ENCODE data around the gene SLC38A6. TPM values are rescaled to one million over a fixed set of nuclear protein-coding genes. Genes with fewer than 3 reads are reported as not detected.
A peak's percentile ranks its signal among the peaks of the same experiment; 100 is the strongest.

SLC38A6 gene
- total and polyA plus RNA-seq, 2 of the 13 experiments (the other 11 are each of a cell fraction or from before 2014, with no cell fraction given) = 6.9 to 22.1 TPM

- CTCF ChIA-PET (ENCODE audit: low intra/inter-chr PET ratio, low total read pairs) = no interaction called here
- FAIRE-seq (no peak), DNase-seq (ENCODE audit: low spot score) (no peak), ATAC-seq (no peak)
- in situ Hi-C loops (cut with HindIII; ENCODE audit: extremely low pct_ligation_motif_present, low pct_unique_long_range_greater_than_20kb) = no loop called here
- peaks cover 4% of the 10 kb centered on the region for H3K4me1 ChIP-seq (ENCODE audit: insufficient read depth, low read length)
- POLR2A ChIA-PET = no interaction called here
- TF ChIP-seq CEBPG (CRISPR knock-in tag; IDR thresholded peaks at IDR 0.05) (0 out of 2 replicates have a peak, but pooled peaks have one; percentile 19), CEBPB (IDR thresholded peaks at IDR 0.05; ENCODE audit: borderline replicate concordance, low read depth, low read length) (peak; percentile 80), ZNF124 (CRISPR knock-in tag; IDR thresholded peaks at IDR 0.05) (no peak)
- no peaks in the 10 kb centered on the region for H3K79me2 ChIP-seq (ENCODE audit: insufficient read depth, low read length)
- WGBS (ENCODE audit: low lambda C conversion rate) = 97% methylated on average over 2 of the region's 2 CpGs
- intact Hi-C loops (cut with micrococcal nuclease; ENCODE audit: unreplicated experiment) = no loop called here
- H3K4me2 ChIP-seq (ENCODE audit: low read depth, low read length) = no peak overlapping the region
- H2AFZ ChIP-seq (ENCODE audit: low read length) = no peak overlapping the region
- H3K4me3 ChIP-seq (replicated peaks in 1 of 3; ENCODE audit: insufficient read depth in 1 of 3, low read depth in 2 of 3, low read length in 3 of 3) = no peak overlapping the region
- H3K27me3 ChIP-seq (ENCODE audit: control insufficient read depth in 1 of 2, insufficient read depth in 2 of 2, low read length in 2 of 2) = no peaks in the 10 kb centered on the region
- H3K27ac ChIP-seq (ENCODE audit: extremely low read length, insufficient read depth, low read length) = no peak overlapping the region
- no TSS peak for BruUV-seq (replicated peaks)
- no peaks in the 10 kb centered on the region for H4K20me1 ChIP-seq (ENCODE audit: insufficient read depth, low read length)
- H3K36me3 ChIP-seq (replicated peaks in 1 of 2; ENCODE audit: control insufficient read depth in 1 of 2, insufficient read depth in 2 of 2, low read length in 2 of 2) = peaks cover under 1 to 1% of the 10 kb centered on the region in 2 experiments; a peak in 3 of 5 replicates
- no peaks in the 10 kb centered on the region for H3K9me3 ChIP-seq (ENCODE audit: low read length)
- H3K9ac ChIP-seq (ENCODE audit: insufficient read depth, low read depth, low read length) = no peak overlapping the region
Observed at GRCh38 chr14:60970146-60970545, 10.9 kb upstream of the SLC38A6 start.

DNA sequence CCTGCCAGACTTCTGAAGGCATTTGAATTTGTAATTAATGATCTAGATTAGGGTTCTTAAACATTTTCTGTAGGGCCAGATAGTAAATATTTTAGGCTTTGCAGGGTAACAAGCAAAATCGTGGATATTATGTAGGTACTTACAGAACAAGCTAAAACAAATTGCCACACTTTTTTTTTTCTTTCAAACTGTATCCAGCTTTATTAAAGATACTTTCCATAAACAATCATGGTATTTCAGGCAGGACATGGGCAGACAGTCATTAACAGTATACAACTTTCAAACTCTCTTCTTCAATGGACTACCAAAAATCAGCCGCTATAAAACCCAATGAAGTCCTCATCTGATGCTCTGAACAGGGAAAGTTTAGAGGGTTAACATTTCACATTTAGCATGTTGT, 9.8 kb upstream of the SLC38A6 start:
- intact Hi-C loops (cut with micrococcal nuclease; ENCODE audit: unreplicated experiment) = no loop called here
- POLR2A ChIA-PET = no interaction called here
- ATAC-seq = no peak
- no peaks in the 10 kb centered on the region for H3K4me1 ChIP-seq (ENCODE audit: insufficient read depth, low read length)
- H3K9ac ChIP-seq (ENCODE audit: insufficient read depth, low read depth, low read length) = no peak overlapping the region
- H3K4me3 ChIP-seq (replicated peaks in 1 of 3; ENCODE audit: insufficient read depth in 1 of 3, low read depth in 2 of 3, low read length in 3 of 3) = no peak overlapping the region
- 49% methylated on average over 2 of the region's 2 CpGs for WGBS (ENCODE audit: low lambda C conversion rate)
- DNase-seq (ENCODE audit: low spot score) = no peak
- H3K9me3 ChIP-seq (ENCODE audit: low read length) = no peaks in the 10 kb centered on the region
- H2AFZ ChIP-seq (ENCODE audit: low read length) = no peak overlapping the region
- CTCF ChIA-PET (ENCODE audit: low intra/inter-chr PET ratio, low total read pairs) = no interaction called here
- H3K36me3 ChIP-seq (replicated peaks in 1 of 2; ENCODE audit: control insufficient read depth in 1 of 2, insufficient read depth in 2 of 2, low read length in 2 of 2) = peaks cover 1 to 10% of the 10 kb centered on the region in 2 experiments; a peak in 4 of 5 replicates
- no peaks in the 10 kb centered on the region for H3K27me3 ChIP-seq (ENCODE audit: control insufficient read depth in 1 of 2, insufficient read depth in 2 of 2, low read length in 2 of 2)
- no peak overlapping the region for H3K4me2 ChIP-seq (ENCODE audit: low read depth, low read length)
- no peaks in the 10 kb centered on the region for H3K79me2 ChIP-seq (ENCODE audit: insufficient read depth, low read length)
- BruUV-seq (replicated peaks) = no TSS peak
- no peaks in the 10 kb centered on the region for H4K20me1 ChIP-seq (ENCODE audit: insufficient read depth, low read length)
- no peak overlapping the region for H3K27ac ChIP-seq (ENCODE audit: extremely low read length, insufficient read depth, low read length)
- in situ Hi-C loops (cut with HindIII; ENCODE audit: extremely low pct_ligation_motif_present, low pct_unique_long_range_greater_than_20kb) = no loop called here
- FAIRE-seq = no peak
- TF ChIP-seq HOXA3 (CRISPR knock-in tag; IDR thresholded peaks at IDR 0.05) (no peak), ZNF367 (CRISPR knock-in tag; IDR thresholded peaks at IDR 0.05; ENCODE audit: borderline replicate concordance) (no peak), CCDC6 (CRISPR knock-in tag; IDR thresholded peaks at IDR 0.05) (no peak), ELF1 (CRISPR knock-in tag; IDR thresholded peaks at IDR 0.05) (no peak), ZKSCAN5 (CRISPR knock-in tag; IDR thresholded peaks at IDR 0.05) (no peak), HDAC6 (IDR thresholded peaks at IDR 0.05; ENCODE audit: low read depth, low read length) (no peak), ZNF232 (CRISPR knock-in tag; IDR thresholded peaks at IDR 0.05; ENCODE audit: borderline replicate concordance) (no peak), MED1 (CRISPR knock-in tag; IDR thresholded peaks at IDR 0.05) (no peak), CEBPG (CRISPR knock-in tag; IDR thresholded peaks at IDR 0.05) (no peak), GPN1 (CRISPR knock-in tag; IDR thresholded peaks at IDR 0.05; ENCODE audit: borderline replicate concordance) (no peak), AKAP8 (CRISPR knock-in tag; IDR thresholded peaks at IDR 0.05) (no peak)
- TF ChIP-seq, protein P1, sequence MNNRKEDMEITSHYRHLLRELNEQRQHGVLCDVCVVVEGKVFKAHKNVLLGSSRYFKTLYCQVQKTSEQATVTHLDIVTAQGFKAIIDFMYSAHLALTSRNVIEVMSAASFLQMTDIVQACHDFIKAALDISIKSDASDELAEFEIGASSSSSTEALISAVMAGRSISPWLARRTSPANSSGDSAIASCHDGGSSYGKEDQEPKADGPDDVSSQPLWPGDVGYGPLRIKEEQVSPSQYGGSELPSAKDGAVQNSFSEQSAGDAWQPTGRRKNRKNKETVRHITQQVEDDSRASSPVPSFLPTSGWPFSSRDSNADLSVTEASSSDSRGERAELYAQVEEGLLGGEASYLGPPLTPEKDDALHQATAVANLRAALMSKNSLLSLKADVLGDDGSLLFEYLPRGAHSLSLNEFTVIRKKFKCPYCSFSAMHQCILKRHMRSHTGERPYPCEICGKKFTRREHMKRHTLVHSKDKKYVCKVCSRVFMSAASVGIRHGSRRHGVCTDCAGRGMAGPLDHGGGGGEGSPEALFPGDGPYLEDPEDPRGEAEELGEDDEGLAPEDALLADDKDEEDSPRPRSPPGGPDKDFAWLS (CRISPR knock-in tag; IDR thresholded peaks at IDR 0.05; ENCODE audit: borderline replicate concordance) = no peak
- TF ChIP-seq, protein P2, sequence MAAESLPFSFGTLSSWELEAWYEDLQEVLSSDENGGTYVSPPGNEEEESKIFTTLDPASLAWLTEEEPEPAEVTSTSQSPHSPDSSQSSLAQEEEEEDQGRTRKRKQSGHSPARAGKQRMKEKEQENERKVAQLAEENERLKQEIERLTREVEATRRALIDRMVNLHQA (CRISPR knock-in tag; IDR thresholded peaks at IDR 0.05) = no peak

All from HepG2 (cell line).